Omental fat pad (tissue), 4 donors: Measurements from ENCODE around the gene SCGB1C2. TPM values are rescaled to one million over a fixed set of nuclear protein-coding genes. Genes with fewer than 3 reads are reported as not detected.
A peak's percentile ranks its signal among the peaks of the same experiment; 100 is the strongest.
"Not testable (repeated sequence)": the region's sequence is repeated elsewhere in the genome, so short reads cannot be mapped to it uniquely, and the experiment has no call there.

Source experiments
- ATAC-seq: fragments of 150-250 bp; one replicate; pipeline ENCODE4 v1.9.1; 2016; ENCODE audit warnings: mild to moderate bottlenecking, moderate library complexity; ENCODE audit not compliant: low FRiP score
- DNase-seq: peaks from one replicate; pipeline ENCODE4 v3.0.0-alpha.2; 2019; ENCODE audit warnings: low spot score
- CTCF ChIP-seq, 3 donors: fragments of 450-650 bp; IDR thresholded peaks; one replicate each; pipeline ENCODE4 v1.5.1; 2016 to 2017; ENCODE audit warnings: antibody characterized with exemption in 3 of 3, mild to moderate bottlenecking in 3 of 3, moderate library complexity in 2 of 3
- total RNA-seq, 4 donors: library from RNA; depleted of rRNA; stranded (reverse); fragments of >200 nt; gene quantifications; one replicate each; pipeline ENCODE4 v1.1.0, GENCODE V29; 2016

The SCGB1C2 gene
- total RNA-seq, 4 donors from 2014 or later, result not detected

- DNase-seq (no peak), ATAC-seq (no peak)
- TF ChIP-seq CTCF (IDR thresholded peaks at IDR 0.05), result no peak
Measured at GRCh38 chr17:160336-160735, 23.0 kb downstream of the SCGB1C2 start.

DNA sequence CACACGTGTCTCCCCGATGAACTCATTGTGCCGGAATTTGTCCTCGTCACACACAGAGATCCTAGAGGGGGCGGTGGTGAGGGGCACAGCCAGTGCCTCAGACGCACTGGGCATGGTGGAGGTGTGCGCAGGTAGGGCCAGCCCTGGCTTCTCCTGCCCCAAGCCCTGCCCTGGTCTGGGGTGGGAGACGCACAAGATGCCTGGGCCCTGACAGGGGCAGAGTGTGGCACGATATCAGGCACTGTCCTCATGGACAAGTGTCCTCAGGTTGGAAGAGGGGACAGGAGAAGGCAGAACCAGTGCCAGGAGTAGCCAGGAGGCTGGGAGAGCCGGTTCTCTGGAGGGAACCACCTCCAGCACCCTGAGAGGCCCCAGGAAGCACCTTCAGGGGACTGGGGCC lies 24.1 kb downstream of the SCGB1C2 start:
- DNase-seq (no peak), ATAC-seq (no peak)
- TF ChIP-seq CTCF (IDR thresholded peaks at IDR 0.05), result no peak

- TF ChIP-seq CTCF (IDR thresholded peaks at IDR 0.05), result no peak
- DNase-seq, result no peak
- no peak for ATAC-seq
Measured at GRCh38 chr17:162689-163088, 25.3 kb downstream of the SCGB1C2 start.

DNA sequence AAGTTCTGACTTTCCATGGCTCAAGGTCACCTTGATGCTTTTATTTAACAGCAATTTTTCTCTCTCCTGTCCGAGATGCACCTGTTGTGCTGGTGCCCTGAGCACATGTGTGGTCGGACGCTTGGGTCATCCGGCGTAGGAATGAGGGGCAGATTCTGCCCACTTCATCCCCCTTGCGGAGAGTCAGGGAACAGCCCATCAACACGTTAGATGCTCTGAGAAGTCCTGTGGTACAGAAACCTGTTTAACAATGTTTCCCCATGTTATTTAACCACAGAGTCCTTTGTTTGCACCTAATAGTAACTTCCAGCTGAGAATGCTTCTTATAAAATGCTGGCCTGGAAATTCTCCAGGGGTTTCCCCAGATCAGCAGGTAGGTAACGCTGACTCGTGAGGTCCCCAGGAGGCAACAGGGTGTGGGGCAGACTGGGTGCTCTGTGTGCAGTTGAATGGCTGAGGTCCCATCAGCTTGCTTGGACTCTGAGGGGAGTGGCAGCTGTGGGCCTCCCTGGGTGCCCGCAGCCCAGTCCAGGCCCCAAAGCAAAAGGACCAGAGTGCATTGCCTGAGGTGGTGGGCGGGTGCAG lies 26.2 kb downstream of the SCGB1C2 start:
- TF ChIP-seq CTCF (IDR thresholded peaks at IDR 0.05), result no peak
- no peak for ATAC-seq
- no peak for DNase-seq

DNA sequence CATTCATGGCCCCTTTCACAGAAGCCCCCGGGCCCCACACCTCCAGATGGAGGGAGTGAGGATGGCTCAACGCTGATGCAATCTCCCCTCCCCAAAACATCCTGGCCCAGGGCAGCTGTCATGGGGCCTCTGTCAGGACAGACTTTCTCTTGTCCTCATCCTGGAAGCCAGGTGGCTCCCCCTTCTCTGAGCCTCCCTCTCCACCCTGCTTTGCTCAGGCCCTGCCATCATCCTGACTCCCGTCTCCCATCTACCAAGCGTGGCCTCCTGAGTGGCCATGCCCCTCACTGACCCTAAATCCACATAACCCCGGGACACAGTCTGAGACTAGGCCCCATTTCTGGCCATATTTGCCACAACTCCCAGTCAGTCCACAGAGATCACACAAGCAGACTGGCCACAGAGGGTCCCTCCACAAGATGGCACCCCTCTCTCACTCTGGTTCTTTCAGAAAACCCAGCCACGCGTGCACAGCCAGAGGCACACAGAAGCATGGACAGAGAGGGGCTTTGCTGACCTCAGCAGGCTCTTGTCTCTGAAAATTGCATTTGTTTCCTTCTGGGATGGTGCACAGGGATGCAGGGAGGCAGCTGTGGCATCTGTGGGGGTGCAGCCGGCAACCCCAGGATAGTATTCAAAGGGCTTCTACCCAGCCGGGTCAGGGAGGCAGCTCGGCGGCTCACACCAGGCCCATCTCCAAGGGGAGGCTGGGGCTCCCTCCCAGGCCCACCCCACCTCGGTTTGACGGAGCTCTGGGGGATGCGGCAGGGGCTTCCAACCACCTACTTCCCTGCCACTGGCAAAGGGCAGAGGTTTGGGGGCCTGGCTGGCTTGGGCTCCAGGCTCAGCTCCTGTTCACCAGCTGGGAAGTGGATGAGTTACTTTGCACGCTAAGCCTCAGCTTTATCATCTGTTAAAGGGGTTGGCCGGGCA lies 27.2 kb downstream of the SCGB1C2 start:
- no peak for TF ChIP-seq CTCF (IDR thresholded peaks at IDR 0.05)
- DNase-seq, result no peak
- peak; percentile 60 for ATAC-seq

- no peak for TF ChIP-seq CTCF (IDR thresholded peaks at IDR 0.05)
- DNase-seq (no peak), ATAC-seq (no peak)
Measured at GRCh38 chr17:165939-166338, 28.6 kb downstream of the SCGB1C2 start.

- ATAC-seq, DNase-seq: not testable (repeated sequence)
Measured at GRCh38 chr17:168614-169013, 31.2 kb downstream of the SCGB1C2 start.
